Endodermal cell (in vitro differentiated cells): Measurements from ENCODE around the gene ELMO3. TPM values are rescaled to one million over a fixed set of nuclear protein-coding genes. Genes with fewer than 3 reads are reported as not detected.
A peak's percentile ranks its signal among the peaks of the same experiment; 100 is the strongest.

ENCODE experiments used
- DNase-seq: peaks from one replicate; pipeline ENCODE4 v3.0.0-alpha.2; 2017
- H3K27ac ChIP-seq: 2 replicates; pipeline ENCODE4 v1.5.1; 2013; ENCODE audit warnings: mild to moderate bottlenecking, low read depth, low read length, moderate library complexity
- H3K27me3 ChIP-seq: 2 replicates; pipeline ENCODE4 v1.6.1; 2013; ENCODE audit warnings: mild to moderate bottlenecking, low read length, moderate library complexity; ENCODE audit not compliant: insufficient read depth, control insufficient read depth, poor library complexity, severe bottlenecking
- H3K36me3 ChIP-seq: 2 replicates; pipeline ENCODE4 v1.7.0; 2013; ENCODE audit warnings: mild to moderate bottlenecking, low read length, moderate library complexity; ENCODE audit not compliant: control insufficient read depth, insufficient read depth
- H3K4me1 ChIP-seq: one replicate; pipeline ENCODE4 v1.7.0; 2013; ENCODE audit warnings: low read length; ENCODE audit not compliant: control insufficient read depth, insufficient read depth
- H3K4me3 ChIP-seq: 2 replicates; pipeline ENCODE4 v1.5.1; 2013; ENCODE audit warnings: mild to moderate bottlenecking, low read length, moderate library complexity
- H3K9ac ChIP-seq: 2 replicates; pipeline ENCODE4 v1.6.1; 2013; ENCODE audit warnings: mild to moderate bottlenecking, low read length, moderate library complexity; ENCODE audit not compliant: poor library complexity, severe bottlenecking; ENCODE audit errors: extremely low read depth
- H3K9me3 ChIP-seq: 2 replicates; pipeline ENCODE4 v1.6.1; 2013; ENCODE audit warnings: mild to moderate bottlenecking, low read length, moderate library complexity; ENCODE audit not compliant: control insufficient read depth
- H3K27ac Mint-ChIP-seq: 2 replicates; pipeline ENCODE4 v1.8.0; 2020; ENCODE audit warnings: mixed read lengths
- H3K27me3 Mint-ChIP-seq: 2 replicates; pipeline ENCODE4 v1.8.0; 2021; ENCODE audit warnings: mild to moderate bottlenecking, mixed read lengths; ENCODE audit not compliant: insufficient read depth
- H3K36me3 Mint-ChIP-seq: 2 replicates; pipeline ENCODE4 v1.8.0; 2020; ENCODE audit warnings: low read depth, mixed read lengths
- H3K4me1 Mint-ChIP-seq: 2 replicates; pipeline ENCODE4 v1.8.0; 2020; ENCODE audit warnings: mixed read lengths
- H3K4me3 Mint-ChIP-seq: 2 replicates; pipeline ENCODE4 v1.8.0; 2020; ENCODE audit warnings: mild to moderate bottlenecking, moderate library complexity, mixed read lengths
- H3K9me3 Mint-ChIP-seq: 2 replicates; pipeline ENCODE4 v1.8.0; 2020; ENCODE audit warnings: mild to moderate bottlenecking, mixed read lengths
- WGBS, 2 experiments: methylation state at CpG; one replicate each; pipeline versions ENCODE4 v1.1.5 to v1.1.7; 2013; ENCODE audit warnings: missing lambda C conversion rate in 2 of 2, mixed read lengths in 1 of 2; ENCODE audit not compliant: insufficient coverage in 1 of 2, insufficient read length in 1 of 2; 5-methylcytosine and 5-hydroxymethylcytosine counted together
- total RNA-seq, 2 donors: library from RNA; stranded (reverse); fragmentation: NEBNext Ultra II Directional in 1 of 2; extraction: Animal tissue kit (Norgen Biotek cat#: 25700) in 1 of 2; gene quantifications; 2 replicates in 1 of 2; 3 replicates in 1 of 2; pipeline ENCODE4 v1.2.1, GENCODE V29; 2021
- TF ChIP-seq, protein P1 (sequence below): fragments of 200-600 bp; sonication (generic); conservative IDR thresholded peaks from 2 replicates; pipeline ENCODE4 v1.5.0; 2021; ENCODE audit warnings: antibody characterized with exemption, mild to moderate bottlenecking

Gene ELMO3
- total RNA-seq, 2 donors from 2014 or later: 5.6 to 6.4 TPM

DNA sequence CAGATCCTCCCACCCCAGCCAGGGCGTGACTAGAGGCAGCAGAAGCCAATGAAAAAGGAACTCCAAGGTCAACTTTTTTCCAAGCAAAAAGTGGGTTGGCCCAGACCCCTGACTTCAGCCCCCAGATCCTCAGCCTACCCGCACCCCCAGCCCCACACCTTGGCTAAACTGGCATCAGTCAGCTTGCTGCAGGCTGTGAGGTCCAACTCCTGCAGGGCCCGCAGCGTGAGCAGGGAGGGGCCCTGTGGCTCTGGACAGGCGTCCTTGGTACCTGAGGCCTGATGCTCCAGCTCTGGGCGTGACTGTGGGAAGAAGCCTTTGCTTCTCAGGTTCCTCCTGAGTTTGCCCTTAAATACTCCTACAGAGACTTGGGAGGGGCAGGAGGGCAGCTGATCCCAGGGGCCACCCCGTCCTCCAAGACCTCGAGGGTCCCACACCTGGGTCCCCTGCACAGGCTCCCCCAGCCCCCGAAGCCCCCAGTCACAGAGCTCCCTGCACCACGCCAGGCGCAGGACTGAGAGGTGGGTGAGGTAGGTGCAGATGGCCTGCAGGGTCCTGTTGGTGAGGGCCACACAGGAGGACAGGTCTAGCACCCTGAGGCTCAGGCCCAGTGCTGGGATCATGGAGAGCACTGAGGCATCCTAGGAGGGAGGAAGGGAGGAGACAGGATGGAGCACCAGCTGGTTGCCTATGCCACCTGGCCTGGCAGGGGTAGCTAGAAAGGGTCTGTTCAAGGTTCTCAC is 9.4 kb downstream of the ELMO3 start:
- Mint-ChIP-seq H3K27ac (no peak overlapping the region), H3K27me3 (peaks cover 20% of the 10 kb centered on the region), H3K4me3 (no peak overlapping the region), H3K36me3 (peaks cover 4% of the 10 kb centered on the region), H3K9me3 (no peaks in the 10 kb centered on the region), H3K4me1 (peaks cover 8% of the 10 kb centered on the region)
- Histone ChIP-seq H3K36me3 (peaks cover 11% of the 10 kb centered on the region), H3K9me3 (no peaks in the 10 kb centered on the region), H3K9ac (no peak overlapping the region), H3K4me1 (peaks cover 5% of the 10 kb centered on the region), H3K27me3 (no peaks in the 10 kb centered on the region), H3K27ac (no peak overlapping the region), H3K4me3 (no peak overlapping the region)
- DNase-seq: no peak
- TF ChIP-seq, protein P1, sequence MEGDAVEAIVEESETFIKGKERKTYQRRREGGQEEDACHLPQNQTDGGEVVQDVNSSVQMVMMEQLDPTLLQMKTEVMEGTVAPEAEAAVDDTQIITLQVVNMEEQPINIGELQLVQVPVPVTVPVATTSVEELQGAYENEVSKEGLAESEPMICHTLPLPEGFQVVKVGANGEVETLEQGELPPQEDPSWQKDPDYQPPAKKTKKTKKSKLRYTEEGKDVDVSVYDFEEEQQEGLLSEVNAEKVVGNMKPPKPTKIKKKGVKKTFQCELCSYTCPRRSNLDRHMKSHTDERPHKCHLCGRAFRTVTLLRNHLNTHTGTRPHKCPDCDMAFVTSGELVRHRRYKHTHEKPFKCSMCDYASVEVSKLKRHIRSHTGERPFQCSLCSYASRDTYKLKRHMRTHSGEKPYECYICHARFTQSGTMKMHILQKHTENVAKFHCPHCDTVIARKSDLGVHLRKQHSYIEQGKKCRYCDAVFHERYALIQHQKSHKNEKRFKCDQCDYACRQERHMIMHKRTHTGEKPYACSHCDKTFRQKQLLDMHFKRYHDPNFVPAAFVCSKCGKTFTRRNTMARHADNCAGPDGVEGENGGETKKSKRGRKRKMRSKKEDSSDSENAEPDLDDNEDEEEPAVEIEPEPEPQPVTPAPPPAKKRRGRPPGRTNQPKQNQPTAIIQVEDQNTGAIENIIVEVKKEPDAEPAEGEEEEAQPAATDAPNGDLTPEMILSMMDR: no peak
- 93 to 94% methylated on average over 6 to 11 of the region's 11 CpGs for WGBS, 2 experiments

DNA sequence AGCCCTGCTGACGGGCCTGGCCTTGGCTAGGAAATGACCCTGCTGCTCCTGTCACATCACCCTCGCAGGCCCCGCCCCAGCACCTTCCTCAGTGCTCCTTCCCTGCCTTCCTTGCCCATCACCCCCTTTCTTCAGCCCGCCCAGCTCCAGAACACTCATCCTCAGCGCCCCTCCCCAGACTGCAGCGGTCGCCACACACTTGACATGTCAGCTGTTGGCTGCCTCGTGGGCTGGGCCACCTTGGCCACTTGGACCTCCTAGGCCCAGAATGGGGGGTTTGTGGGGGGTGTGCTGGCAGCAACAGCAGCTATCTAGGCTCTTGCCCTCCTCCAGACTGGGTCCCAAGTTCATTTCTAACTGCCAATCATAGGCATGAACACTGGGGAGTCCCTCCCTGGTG is 10.6 kb downstream of the ELMO3 start:
- Mint-ChIP-seq H3K36me3 (no peaks in the 10 kb centered on the region), H3K9me3 (no peaks in the 10 kb centered on the region), H3K4me3 (no peak overlapping the region), H3K27me3 (peaks cover 28% of the 10 kb centered on the region), H3K4me1 (peaks cover 8% of the 10 kb centered on the region), H3K27ac (no peak overlapping the region)
- no peak for DNase-seq
- Histone ChIP-seq H3K36me3 (peaks cover 4% of the 10 kb centered on the region), H3K27me3 (no peaks in the 10 kb centered on the region), H3K9ac (no peak overlapping the region), H3K27ac (no peak overlapping the region), H3K9me3 (no peaks in the 10 kb centered on the region), H3K4me1 (peaks cover 5% of the 10 kb centered on the region), H3K4me3 (no peak overlapping the region)
- WGBS, 2 experiments: 87 to 89% methylated on average over 4 to 8 of the region's 8 CpGs
- TF ChIP-seq, protein P1: no peak

DNA sequence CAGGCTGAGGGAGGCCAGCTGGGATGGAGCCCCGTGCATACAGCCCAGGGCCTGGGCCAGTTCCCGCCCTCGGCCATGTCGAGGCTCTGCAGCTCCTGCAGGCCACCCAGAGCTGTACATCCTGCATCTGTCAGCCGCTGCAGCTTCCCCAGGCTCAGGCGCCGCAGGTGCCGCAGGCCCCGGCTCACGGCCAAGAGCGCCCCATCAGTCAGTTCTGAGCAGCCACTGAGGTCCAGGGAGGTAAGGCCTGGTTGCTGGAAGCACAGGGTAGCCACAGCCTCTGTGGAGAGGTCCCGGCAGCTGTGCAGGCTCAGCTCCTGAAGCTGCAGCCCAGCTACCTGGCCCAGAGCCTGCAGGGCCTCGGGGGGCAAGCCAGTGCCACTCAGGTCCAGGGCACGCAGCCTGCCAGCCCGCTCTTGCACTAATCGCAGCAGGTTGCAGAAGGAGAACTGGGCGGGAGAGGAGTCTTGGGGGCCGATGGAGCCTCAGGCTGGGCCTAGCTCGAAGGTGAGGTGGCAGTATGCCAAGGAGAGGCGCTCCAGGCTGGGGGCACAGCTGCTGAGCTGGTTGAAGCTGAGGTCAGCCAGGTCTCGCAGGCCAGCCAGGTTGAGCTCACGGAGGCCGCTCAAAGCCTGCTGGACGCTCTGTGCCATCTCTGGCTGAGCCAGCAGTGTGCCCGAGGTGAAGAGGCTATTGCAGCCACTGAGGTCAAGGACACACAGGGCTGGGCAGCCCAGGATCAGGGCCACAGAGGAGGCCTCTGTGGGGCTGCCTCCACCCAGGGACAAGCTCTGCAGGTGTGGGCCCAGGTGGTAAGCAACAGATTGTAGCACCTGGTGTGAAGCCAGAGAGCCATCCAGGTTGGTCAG is 11.4 kb downstream of the ELMO3 start:
- DNase-seq: peak; percentile 65
- Mint-ChIP-seq H3K4me1 (peaks cover 8% of the 10 kb centered on the region), H3K9me3 (no peaks in the 10 kb centered on the region), H3K4me3 (no peak overlapping the region), H3K27me3 (peaks cover 32% of the 10 kb centered on the region), H3K27ac (no peak overlapping the region), H3K36me3 (no peaks in the 10 kb centered on the region)
- TF ChIP-seq, protein P1: no peak
- H3K9ac ChIP-seq: no peak overlapping the region
- no peak overlapping the region for H3K4me3 ChIP-seq
- no peaks in the 10 kb centered on the region for H3K9me3 ChIP-seq
- H3K4me1 ChIP-seq: peaks cover 5% of the 10 kb centered on the region
- H3K36me3 ChIP-seq: peaks cover 4% of the 10 kb centered on the region
- H3K27me3 ChIP-seq: no peaks in the 10 kb centered on the region
- H3K27ac ChIP-seq: no peak overlapping the region
- WGBS, 2 experiments: 90 to 96% methylated on average over 16 to 25 of the region's 25 CpGs
